ENCODE data around the gene DLEU7.
A peak's percentile ranks its signal among the peaks of the same experiment; 100 is the strongest.

The DLEU7 gene

GRCh38 chr13:50842251-50842989 is 1.1 kb downstream of the DLEU7 start:
- DNase-seq: no peak

GRCh38 chr13:50841786-50842185 is 1.7 kb downstream of the DLEU7 start:
- no peak for DNase-seq

GRCh38 chr13:50840284-50840683 is 3.2 kb downstream of the DLEU7 start:
- no peak for DNase-seq

GRCh38 chr13:50839828-50840227 is 3.7 kb downstream of the DLEU7 start:
- no peak for DNase-seq

GRCh38 chr13:50838701-50839100 is 4.8 kb downstream of the DLEU7 start:
- no peak for DNase-seq

GRCh38 chr13:50838031-50838430 is 5.5 kb downstream of the DLEU7 start:
- DNase-seq: no peak

- no peak for DNase-seq
Measured at GRCh38 chr13:50831512-50831911, 12.0 kb downstream of the DLEU7 start.

GRCh38 chr13:50829896-50830295 is 13.6 kb downstream of the DLEU7 start:
- no peak for DNase-seq

GRCh38 chr13:50829226-50829625 is 14.3 kb downstream of the DLEU7 start:
- no peak for DNase-seq

GRCh38 chr13:50826035-50826434 is 17.5 kb downstream of the DLEU7 start:
- DNase-seq: no peak

- DNase-seq: no peak
Measured at GRCh38 chr13:50812242-50812641, 31.2 kb downstream of the DLEU7 start.

- no peak for DNase-seq
Measured at GRCh38 chr13:50810998-50811397, 32.5 kb downstream of the DLEU7 start.

- DNase-seq: no peak
Measured at GRCh38 chr13:50810468-50810867, 33.0 kb downstream of the DLEU7 start.

- DNase-seq: no peak
Measured at GRCh38 chr13:50809133-50810090, 34.1 kb downstream of the DLEU7 start.

- DNase-seq: no peak
Measured at GRCh38 chr13:50805805-50806204, 37.7 kb downstream of the DLEU7 start.

- peak; percentile 62 for DNase-seq
Measured at GRCh38 chr13:50801087-50801931, 42.2 kb downstream of the DLEU7 start.

GRCh38 chr13:50800091-50800739 is 43.3 kb downstream of the DLEU7 start:
- no peak for DNase-seq

GRCh38 chr13:50798923-50799322 is 44.6 kb downstream of the DLEU7 start:
- no peak for DNase-seq

- DNase-seq: no peak
Measured at GRCh38 chr13:50797091-50797490, 46.4 kb downstream of the DLEU7 start.

GRCh38 chr13:50796463-50796862 is 47.0 kb downstream of the DLEU7 start:
- DNase-seq: no peak

GRCh38 chr13:50794226-50794625 is 49.3 kb downstream of the DLEU7 start:
- no peak for DNase-seq

GRCh38 chr13:50793026-50793425 is 50.5 kb downstream of the DLEU7 start:
- DNase-seq: no peak
